Upper lobe of left lung (tissue), 4 donors: ENCODE measurements around the gene B4GALT1.

ENCODE experiments used
- EP300 ChIP-seq, 4 donors: sonication (generic); formaldehyde crosslinking; IDR thresholded peaks; one replicate each; pipeline ENCODE4 v1.5.1; 2017; ENCODE audit warnings: antibody characterized with exemption in 4 of 4, control low read depth in 2 of 4
- POLR2A ChIP-seq, 4 donors: fragments of 450-650 bp; IDR thresholded peaks; one replicate each; pipeline ENCODE4 v1.5.1; 2016 to 2017; ENCODE audit warnings: antibody characterized with exemption in 4 of 4, mild to moderate bottlenecking in 2 of 4
- POLR2AphosphoS5 ChIP-seq, 2 donors: sonication (generic); formaldehyde crosslinking; IDR thresholded peaks; one replicate each; pipeline ENCODE4 v1.5.1; 2017; ENCODE audit warnings: antibody characterized with exemption in 2 of 2
- TF ChIP-seq, protein P1 (sequence below), 6 experiments: fragments of 450-650 bp in 4 of 6; fragments of 200-600 bp in 2 of 6; sonication (generic) in 2 of 6; IDR thresholded peaks; one replicate each; pipeline ENCODE4 v1.5.1; 2016 to 2019; ENCODE audit warnings: antibody characterized with exemption in 6 of 6

DNA sequence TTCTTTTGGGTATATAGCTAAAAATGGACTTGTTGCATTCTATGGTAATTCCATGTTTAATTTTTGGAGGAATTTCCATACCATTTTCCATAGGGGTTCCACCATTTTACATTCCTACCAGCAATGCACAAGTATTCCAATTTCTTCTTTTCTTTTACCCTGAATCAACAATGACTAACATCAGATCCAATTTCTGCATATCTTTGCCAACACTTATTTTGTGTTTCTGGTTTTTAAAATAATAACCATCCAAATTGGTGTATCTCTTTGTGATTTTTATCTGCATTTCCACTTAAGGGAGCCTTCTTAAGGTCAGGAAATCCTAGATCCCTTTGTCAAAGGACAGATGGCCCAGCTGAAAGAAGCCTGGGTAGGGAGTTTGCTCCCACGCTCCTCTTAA, 61.2 kb downstream of the B4GALT1 start:
- TF ChIP-seq POLR2A (IDR thresholded peaks at IDR 0.05) (no peak), POLR2AphosphoS5 (IDR thresholded peaks at IDR 0.05) (no peak), EP300 (IDR thresholded peaks at IDR 0.05) (no peak)
- TF ChIP-seq, protein P1, sequence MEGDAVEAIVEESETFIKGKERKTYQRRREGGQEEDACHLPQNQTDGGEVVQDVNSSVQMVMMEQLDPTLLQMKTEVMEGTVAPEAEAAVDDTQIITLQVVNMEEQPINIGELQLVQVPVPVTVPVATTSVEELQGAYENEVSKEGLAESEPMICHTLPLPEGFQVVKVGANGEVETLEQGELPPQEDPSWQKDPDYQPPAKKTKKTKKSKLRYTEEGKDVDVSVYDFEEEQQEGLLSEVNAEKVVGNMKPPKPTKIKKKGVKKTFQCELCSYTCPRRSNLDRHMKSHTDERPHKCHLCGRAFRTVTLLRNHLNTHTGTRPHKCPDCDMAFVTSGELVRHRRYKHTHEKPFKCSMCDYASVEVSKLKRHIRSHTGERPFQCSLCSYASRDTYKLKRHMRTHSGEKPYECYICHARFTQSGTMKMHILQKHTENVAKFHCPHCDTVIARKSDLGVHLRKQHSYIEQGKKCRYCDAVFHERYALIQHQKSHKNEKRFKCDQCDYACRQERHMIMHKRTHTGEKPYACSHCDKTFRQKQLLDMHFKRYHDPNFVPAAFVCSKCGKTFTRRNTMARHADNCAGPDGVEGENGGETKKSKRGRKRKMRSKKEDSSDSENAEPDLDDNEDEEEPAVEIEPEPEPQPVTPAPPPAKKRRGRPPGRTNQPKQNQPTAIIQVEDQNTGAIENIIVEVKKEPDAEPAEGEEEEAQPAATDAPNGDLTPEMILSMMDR (IDR thresholded peaks at IDR 0.05), result no peak
